Calu3 (cell line): ENCODE measurements around the gene EVL. TPM values are rescaled to one million over a fixed set of nuclear protein-coding genes. Genes with fewer than 3 reads are reported as not detected.

Experiments
- BruUV-seq: library from RNA; stranded (reverse); fragments of 400-500 nt; replicated peaks from 2 replicates; lab custom pipeline; 2021; lab: Mats Ljungman, UMichigan
- CTCF ChIA-PET: fragments of 300-600 bp; sonication (Branson Sonifier 250); formaldehyde crosslinking; loops from one replicate; lab custom pipeline; 2022; ENCODE audit warnings: antibody characterized with exemption; lab: Charles Lee
- DNase-seq: peaks from one replicate; pipeline ENCODE4 v3.0.0; 2022
- H3K27ac Mint-ChIP-seq: one replicate; pipeline ENCODE4 v1.8.0; 2022; ENCODE audit warnings: mixed read lengths; ENCODE audit not compliant: unreplicated experiment
- H3K27me3 Mint-ChIP-seq: one replicate; pipeline ENCODE4 v1.8.0; 2022; ENCODE audit warnings: mixed read lengths; ENCODE audit not compliant: unreplicated experiment
- H3K36me3 Mint-ChIP-seq: one replicate; pipeline ENCODE4 v1.8.0; 2022; ENCODE audit warnings: mild to moderate bottlenecking, moderate library complexity, mixed read lengths; ENCODE audit not compliant: insufficient read depth, unreplicated experiment
- H3K4me1 Mint-ChIP-seq: one replicate; pipeline ENCODE4 v1.8.0; 2022; ENCODE audit warnings: mild to moderate bottlenecking, low read depth, mixed read lengths; ENCODE audit not compliant: unreplicated experiment
- H3K4me3 Mint-ChIP-seq: one replicate; pipeline ENCODE4 v1.8.0; 2022; ENCODE audit warnings: mild to moderate bottlenecking, low read depth, moderate library complexity, mixed read lengths; ENCODE audit not compliant: unreplicated experiment
- H3K9me3 Mint-ChIP-seq: one replicate; pipeline ENCODE4 v1.8.0; 2022; ENCODE audit warnings: low read depth, mixed read lengths; ENCODE audit not compliant: unreplicated experiment
- intact Hi-C: fragments of 100-400 bp; cut with micrococcal nuclease; formaldehyde crosslinking; loops from one replicate; pipeline ENCODE4 v1.10.0; 2022; ENCODE audit not compliant: unreplicated experiment
- total RNA-seq: library from RNA; stranded (reverse); gene quantifications from 2 replicates; pipeline ENCODE4 v1.2.3, GENCODE V29; 2022
- TF ChIP-seq, protein P1 (sequence below): fragments of 200-600 bp; IDR thresholded peaks from one replicate; pipeline ENCODE4 v1.8.0; 2022; ENCODE audit warnings: antibody characterized with exemption; ENCODE audit not compliant: unreplicated experiment

The EVL gene
- total RNA-seq, 1 experiment from 2014 or later: 33.5 TPM

DNA sequence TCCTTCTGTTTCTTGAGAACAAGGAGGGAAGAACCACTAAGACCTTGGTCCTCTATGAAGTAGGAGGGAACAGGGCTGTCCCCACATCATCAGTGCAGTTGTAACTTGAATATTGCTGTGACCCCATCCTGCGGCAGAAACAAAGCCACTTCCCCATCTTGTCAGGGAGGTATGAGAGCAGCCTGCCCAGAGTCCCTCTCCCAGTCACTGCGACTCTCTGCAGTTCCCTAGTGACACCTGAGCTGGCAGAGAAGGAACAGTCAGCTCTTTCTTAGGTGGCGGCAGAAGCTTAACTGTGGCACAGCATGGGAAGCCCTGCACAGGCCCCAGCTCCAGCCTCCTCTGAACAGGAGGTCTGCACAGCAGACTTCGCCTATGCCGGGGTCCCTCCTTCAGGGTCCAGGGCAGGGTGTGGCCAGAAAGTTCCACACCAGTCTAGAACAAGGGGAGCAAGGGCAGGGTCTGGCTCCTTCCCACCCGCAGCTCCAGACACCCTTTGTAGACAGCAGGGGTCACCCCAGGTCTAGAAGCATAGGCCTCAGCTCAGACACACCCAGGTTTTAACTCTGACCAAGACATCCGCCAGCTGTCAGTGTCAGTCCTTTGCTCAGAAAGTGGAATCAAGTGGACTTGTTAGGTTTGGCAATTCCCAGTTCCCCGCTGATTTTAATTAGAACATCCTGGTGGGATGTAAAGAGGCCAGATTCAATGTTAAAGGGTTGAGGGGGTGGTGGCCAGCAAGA lies 57.4 kb downstream of the EVL start:
- Mint-ChIP-seq H3K36me3 (no peaks in the 10 kb centered on the region), H3K27me3 (no peaks in the 10 kb centered on the region), H3K9me3 (no peaks in the 10 kb centered on the region), H3K4me3 (no peak overlapping the region), H3K27ac (no peak overlapping the region), H3K4me1 (no peaks in the 10 kb centered on the region)
- intact Hi-C loops: no loop called here
- TF ChIP-seq, protein P1, sequence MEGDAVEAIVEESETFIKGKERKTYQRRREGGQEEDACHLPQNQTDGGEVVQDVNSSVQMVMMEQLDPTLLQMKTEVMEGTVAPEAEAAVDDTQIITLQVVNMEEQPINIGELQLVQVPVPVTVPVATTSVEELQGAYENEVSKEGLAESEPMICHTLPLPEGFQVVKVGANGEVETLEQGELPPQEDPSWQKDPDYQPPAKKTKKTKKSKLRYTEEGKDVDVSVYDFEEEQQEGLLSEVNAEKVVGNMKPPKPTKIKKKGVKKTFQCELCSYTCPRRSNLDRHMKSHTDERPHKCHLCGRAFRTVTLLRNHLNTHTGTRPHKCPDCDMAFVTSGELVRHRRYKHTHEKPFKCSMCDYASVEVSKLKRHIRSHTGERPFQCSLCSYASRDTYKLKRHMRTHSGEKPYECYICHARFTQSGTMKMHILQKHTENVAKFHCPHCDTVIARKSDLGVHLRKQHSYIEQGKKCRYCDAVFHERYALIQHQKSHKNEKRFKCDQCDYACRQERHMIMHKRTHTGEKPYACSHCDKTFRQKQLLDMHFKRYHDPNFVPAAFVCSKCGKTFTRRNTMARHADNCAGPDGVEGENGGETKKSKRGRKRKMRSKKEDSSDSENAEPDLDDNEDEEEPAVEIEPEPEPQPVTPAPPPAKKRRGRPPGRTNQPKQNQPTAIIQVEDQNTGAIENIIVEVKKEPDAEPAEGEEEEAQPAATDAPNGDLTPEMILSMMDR: no peak
- BruUV-seq: no TSS peak
- CTCF ChIA-PET: interaction anchor here (0.6 to 1.3 kb wide), 5 partner anchors 15 to 70 kb away, joined by 3 to 5 read pairs (median 3); no protein-coding TSS in a partner anchor
- no peak for DNase-seq

DNA sequence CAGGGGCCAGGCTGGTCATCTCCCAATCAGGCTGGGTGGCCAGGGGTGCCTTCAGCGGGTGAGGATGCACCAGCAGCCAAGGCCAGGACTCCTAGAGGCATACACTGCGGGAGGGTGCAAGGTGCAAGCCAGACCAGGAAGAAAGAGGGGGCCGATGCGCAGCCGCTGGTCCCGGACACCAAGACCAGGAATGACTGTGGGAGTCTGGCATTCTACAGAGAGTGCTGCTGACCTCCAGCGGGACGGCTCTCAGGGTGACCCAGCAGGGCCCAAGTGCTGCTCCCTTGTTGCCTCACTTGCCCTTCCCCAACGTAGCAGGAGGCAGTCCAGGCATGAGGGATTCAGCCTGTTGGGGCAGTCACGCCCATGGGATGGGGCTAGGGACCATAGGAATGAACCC lies 58.4 kb downstream of the EVL start:
- Mint-ChIP-seq H3K9me3 (no peaks in the 10 kb centered on the region), H3K36me3 (no peaks in the 10 kb centered on the region), H3K4me1 (no peaks in the 10 kb centered on the region), H3K27ac (no peak overlapping the region), H3K27me3 (no peaks in the 10 kb centered on the region), H3K4me3 (no peak overlapping the region)
- CTCF ChIA-PET: no interaction called here
- TF ChIP-seq, protein P1: no peak
- BruUV-seq: no TSS peak
- intact Hi-C loops: no loop called here
- DNase-seq: no peak

DNA sequence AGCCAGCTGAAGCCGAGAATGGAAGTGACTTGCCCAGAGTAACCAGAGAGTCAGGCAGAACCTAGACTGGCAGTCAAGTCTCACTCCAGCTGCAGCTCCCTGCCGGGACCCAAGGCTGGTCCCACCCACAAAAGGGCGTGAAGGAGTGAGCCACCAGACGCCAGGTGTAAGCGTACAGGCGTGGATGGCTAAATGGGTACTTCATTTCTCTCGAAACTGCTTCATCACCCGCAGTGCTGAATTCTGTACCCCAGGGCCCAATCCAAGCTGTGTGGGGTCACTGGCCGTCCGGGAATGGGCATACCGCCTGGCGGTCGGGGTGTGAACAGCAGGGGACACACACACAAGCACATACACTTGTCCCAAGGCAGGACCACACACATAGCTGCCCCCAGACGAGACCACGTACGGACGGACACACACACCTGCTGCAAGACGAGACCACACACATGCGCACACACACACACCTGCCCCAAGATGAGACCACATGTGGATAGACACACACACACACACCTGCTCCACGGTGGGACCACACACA lies 59.4 kb downstream of the EVL start:
- Mint-ChIP-seq H3K4me1 (no peaks in the 10 kb centered on the region), H3K4me3 (no peak overlapping the region), H3K36me3 (no peaks in the 10 kb centered on the region), H3K9me3 (no peaks in the 10 kb centered on the region), H3K27me3 (no peaks in the 10 kb centered on the region), H3K27ac (no peak overlapping the region)
- DNase-seq: no peak
- no TSS peak for BruUV-seq
- intact Hi-C loops: no loop called here
- TF ChIP-seq, protein P1: no peak
- CTCF ChIA-PET: no interaction called here

DNA sequence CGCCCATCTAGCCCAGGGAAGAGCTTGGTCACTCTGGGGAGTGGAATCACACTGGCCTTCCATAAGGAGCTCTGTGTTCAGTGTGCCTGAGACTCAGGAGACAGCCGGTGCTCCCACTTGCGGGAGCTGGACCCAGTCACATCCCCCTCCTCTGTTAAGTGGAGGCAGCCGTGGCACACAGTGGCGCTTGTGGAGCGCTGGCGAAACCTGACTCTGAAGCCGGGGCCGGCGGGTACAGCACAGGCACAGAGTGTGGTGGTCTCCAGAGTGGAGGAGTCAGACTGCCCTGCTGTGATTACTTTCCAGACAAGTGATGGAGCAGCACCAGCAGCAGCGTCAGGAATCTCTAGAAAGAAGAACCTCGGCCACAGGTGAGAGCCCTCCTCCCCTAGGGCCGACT lies 61.2 kb downstream of the EVL start:
- peaks cover 11% of the 10 kb centered on the region for H3K4me1 Mint-ChIP-seq
- H3K4me3 Mint-ChIP-seq: no peak overlapping the region
- H3K9me3 Mint-ChIP-seq: no peaks in the 10 kb centered on the region
- CTCF ChIA-PET: no interaction called here
- no TSS peak for BruUV-seq
- no peak overlapping the region for H3K27ac Mint-ChIP-seq
- TF ChIP-seq, protein P1: no peak
- no peaks in the 10 kb centered on the region for H3K36me3 Mint-ChIP-seq
- DNase-seq: no peak
- no peaks in the 10 kb centered on the region for H3K27me3 Mint-ChIP-seq
- intact Hi-C loops: no loop called here
